AG08396 (cell line): ENCODE measurements around the gene NIPAL3.
"Not testable (repeated sequence)": the region's sequence is repeated elsewhere in the genome, so short reads cannot be mapped to it uniquely, and the experiment has no call there.

Source experiments
- DNase-seq: peaks from one replicate; pipeline ENCODE4 v3.0.0; 2012; ENCODE audit warnings: low spot score, mixed read lengths

Gene NIPAL3

GRCh38 chr1:24462128-24462527, 46.5 kb downstream of the NIPAL3 start:
- not testable (repeated sequence) for DNase-seq

- no peak for DNase-seq
These were observed 48.5 kb downstream of the NIPAL3 start for GRCh38 chr1:24463776-24464735.

GRCh38 chr1:24465099-24465498, 49.5 kb downstream of the NIPAL3 start:
- no peak for DNase-seq

GRCh38 chr1:24465638-24466037, 50.0 kb downstream of the NIPAL3 start:
- DNase-seq, result no peak

GRCh38 chr1:24468685-24469316, 53.2 kb downstream of the NIPAL3 start:
- DNase-seq, result no peak

GRCh38 chr1:24470592-24470991, 55.0 kb downstream of the NIPAL3 start:
- no peak for DNase-seq

GRCh38 chr1:24472527-24473251, 57.1 kb downstream of the NIPAL3 start:
- DNase-seq, result no peak

- DNase-seq, result no peak
These were observed 58.6 kb downstream of the NIPAL3 start for GRCh38 chr1:24474193-24474592.

GRCh38 chr1:24475700-24476099, 60.1 kb downstream of the NIPAL3 start:
- DNase-seq, result no peak

GRCh38 chr1:24476571-24476970, 61.0 kb downstream of the NIPAL3 start:
- no peak for DNase-seq

GRCh38 chr1:24477309-24477708, 61.7 kb downstream of the NIPAL3 start:
- DNase-seq, result no peak

GRCh38 chr1:24481101-24481500, 65.5 kb downstream of the NIPAL3 start:
- no peak for DNase-seq

GRCh38 chr1:24481843-24482610, 66.4 kb downstream of the NIPAL3 start:
- DNase-seq, result no peak

- DNase-seq, result no peak
These were observed 67.8 kb downstream of the NIPAL3 start for GRCh38 chr1:24483441-24483840.

- no peak for DNase-seq
These were observed 68.6 kb downstream of the NIPAL3 start for GRCh38 chr1:24484199-24484598.

GRCh38 chr1:24486331-24487065, 70.9 kb downstream of the NIPAL3 start:
- no peak for DNase-seq

GRCh38 chr1:24487455-24487854, 71.9 kb downstream of the NIPAL3 start:
- no peak for DNase-seq

GRCh38 chr1:24488159-24488558, 72.6 kb downstream of the NIPAL3 start:
- DNase-seq, result not testable (repeated sequence)

GRCh38 chr1:24489674-24490073, 74.1 kb downstream of the NIPAL3 start:
- no peak for DNase-seq

- no peak for DNase-seq
These were observed 74.6 kb downstream of the NIPAL3 start for GRCh38 chr1:24490101-24490781.
